COR-L47 (cell line): ENCODE data around the gene LMNB1.
A peak's percentile ranks its signal among the peaks of the same experiment; 100 is the strongest.
"Not testable (repeated sequence)": the region's sequence is repeated elsewhere in the genome, so short reads cannot be mapped to it uniquely, and the experiment has no call there.

Source experiments
- DNase-seq: peaks from one replicate; lab custom pipeline; 2025; lab: John Stamatoyannopoulos, UW

Gene LMNB1

DNA sequence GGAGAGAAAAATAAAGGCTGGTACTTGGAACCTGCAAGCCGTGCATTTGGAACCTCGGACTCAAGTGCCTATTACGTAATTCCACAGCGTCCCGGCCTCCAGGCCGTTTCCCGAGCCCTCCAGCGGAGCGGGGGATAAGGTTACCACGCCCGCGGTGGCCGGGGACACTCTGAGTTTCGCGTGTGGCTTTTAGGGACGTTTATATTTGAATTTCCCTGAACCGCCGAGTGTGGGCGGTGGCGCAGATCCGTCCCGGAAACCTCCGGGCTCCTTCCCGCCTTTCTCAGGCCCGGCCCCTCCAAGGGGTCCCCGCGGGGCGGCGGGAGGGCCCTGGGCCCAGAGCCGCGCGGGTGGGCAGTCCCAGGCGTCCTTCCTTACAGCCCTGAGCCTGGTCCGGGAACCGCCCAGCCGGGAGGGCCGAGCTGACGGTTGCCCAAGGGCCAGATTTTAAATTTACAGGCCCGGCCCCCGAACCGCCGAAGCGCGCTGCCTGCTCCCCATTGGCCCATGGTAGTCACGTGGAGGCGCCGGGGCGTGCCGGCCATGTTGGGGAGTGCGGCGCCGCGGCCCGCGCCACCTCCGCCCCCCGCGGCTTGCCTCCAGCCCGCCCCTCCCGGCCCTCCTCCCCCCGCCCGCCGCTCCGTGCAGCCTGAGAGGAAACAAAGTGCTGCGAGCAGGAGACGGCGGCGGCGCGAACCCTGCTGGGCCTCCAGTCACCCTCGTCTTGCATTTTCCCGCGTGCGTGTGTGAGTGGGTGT is at the start of gene LMNB1:
Gene LMNB1 (plus strand): TSS at position 638 of the 758 bp plus-strand sequence. CDS start 373 bp downstream, outside the sequence.
- DNase-seq = peak; percentile 97

DNA sequence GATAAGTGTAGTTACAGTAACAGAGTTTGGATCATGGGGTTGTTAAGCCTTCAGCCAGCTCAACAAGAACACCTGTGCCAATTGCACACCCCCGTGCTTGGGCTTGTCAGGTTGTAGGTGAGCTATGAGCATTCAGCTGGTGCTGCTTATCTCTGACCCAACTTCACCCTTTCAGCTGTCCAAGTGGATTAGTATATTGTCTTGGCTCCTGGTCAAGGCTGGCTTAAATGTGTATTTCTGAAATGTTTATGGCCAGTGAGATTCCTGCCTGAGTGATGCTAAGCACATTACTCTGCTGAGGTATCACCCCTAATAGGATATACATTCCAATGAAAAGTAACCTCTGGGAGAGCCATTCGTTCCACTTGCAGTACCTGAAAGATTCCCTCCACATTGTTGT is 44.2 kb upstream of the LMNB1 start:
- DNase-seq = no peak

GRCh38 chr5:126734573-126734972 is 42.4 kb upstream of the LMNB1 start:
- not testable (repeated sequence) for DNase-seq

- DNase-seq = no peak
Measured at GRCh38 chr5:126736141-126736540, 40.8 kb upstream of the LMNB1 start.

DNA sequence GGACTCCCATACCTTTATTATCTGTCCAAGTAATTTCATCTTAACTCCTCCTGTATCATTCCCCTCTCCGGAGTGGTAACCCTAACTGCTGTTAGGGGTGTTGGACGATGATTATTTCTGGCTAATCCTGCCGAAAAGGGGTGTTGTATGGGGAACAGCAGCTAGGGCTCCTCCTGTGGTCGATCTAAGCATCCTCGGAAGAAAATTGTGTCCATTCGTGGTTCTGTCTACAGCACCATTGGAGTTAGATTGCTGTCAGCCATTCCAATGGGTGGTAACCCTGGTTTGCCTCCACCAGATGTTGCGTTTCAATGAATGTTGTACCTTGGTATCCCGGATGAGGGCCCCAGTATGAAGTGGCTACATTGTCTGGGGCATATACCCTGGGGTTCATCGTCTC is 35.6 kb upstream of the LMNB1 start:
- no peak for DNase-seq

- DNase-seq = no peak
Measured at GRCh38 chr5:126742425-126742824, 34.5 kb upstream of the LMNB1 start.

GRCh38 chr5:126744836-126745235 is 32.1 kb upstream of the LMNB1 start:
- no peak for DNase-seq

DNA sequence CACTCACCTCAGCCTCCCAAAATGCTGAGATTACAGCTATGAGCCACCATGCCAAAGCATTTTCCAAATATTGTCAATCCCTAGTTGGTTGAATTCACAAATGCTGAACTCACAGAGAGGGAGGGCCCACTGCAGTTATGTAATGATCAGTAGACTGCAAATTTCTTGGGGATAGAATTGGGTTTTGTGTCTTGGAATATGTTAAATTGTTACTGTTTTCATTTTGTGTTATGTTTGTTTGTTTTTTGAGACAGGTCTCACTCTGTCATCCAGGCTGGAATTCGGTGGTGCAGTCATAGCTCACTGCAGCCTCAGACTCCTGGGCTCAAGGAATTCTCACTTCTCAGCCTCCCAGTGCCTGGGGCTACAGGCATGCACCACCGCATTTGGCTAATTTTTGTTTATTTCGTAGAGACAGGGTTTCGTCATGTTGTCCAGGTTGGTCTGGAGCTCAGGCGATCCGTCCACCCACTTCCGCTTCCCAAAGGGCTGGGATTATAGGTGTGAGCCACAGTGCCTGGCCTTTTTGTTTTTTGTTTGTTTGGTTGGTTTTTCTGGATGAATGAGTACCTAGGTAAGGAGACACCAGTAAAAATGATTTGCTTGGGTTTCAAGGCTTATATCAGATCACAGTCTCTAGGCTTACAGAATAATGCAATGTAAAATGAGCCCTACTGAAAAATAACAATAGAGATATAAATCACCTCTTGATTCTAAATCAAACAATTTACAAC is 31.5 kb upstream of the LMNB1 start:
- DNase-seq = peak; percentile 32

GRCh38 chr5:126746290-126746689 is 30.6 kb upstream of the LMNB1 start:
- DNase-seq = no peak

GRCh38 chr5:126752081-126752785 is 24.7 kb upstream of the LMNB1 start:
- no peak for DNase-seq

GRCh38 chr5:126753227-126753626 is 23.7 kb upstream of the LMNB1 start:
- no peak for DNase-seq

DNA sequence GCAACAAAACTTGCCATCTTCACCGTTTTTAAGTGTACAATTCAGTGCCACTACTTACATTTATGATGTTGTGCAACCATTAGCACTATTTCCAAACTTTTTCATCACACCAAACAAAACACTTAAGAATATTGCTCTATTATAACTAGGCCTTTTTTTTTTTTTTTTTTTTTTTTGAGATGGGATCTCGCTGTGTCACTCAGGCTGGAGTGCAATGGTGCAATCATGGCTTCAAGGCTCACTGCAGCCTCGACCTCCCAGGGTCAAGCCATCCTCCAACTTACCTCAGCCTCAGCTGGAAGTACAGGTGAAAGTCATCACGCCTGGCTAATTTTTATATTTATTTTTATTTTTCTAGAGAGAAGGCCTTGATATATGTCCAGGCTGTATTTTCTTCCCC is 22.3 kb upstream of the LMNB1 start:
- DNase-seq = no peak

DNA sequence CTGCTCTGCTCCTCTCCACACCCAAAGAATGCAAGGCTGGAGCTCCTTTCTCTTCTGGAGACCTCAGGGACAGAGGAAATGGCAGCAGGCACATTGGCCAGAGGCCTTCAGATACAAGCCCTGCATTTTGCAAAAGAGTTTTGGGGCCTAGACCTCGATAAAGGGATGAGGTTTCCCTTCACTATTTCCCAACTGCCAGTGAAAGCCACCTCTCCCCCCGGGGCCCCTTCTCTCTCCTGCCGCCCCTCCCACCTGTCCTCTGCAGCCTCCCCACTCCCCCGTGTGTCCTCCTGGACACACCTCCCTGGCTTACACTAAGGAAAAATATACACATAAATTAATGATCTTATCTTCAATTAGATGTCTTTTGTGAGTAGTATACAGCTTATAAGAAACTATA is 21.3 kb upstream of the LMNB1 start:
- no peak for DNase-seq

DNA sequence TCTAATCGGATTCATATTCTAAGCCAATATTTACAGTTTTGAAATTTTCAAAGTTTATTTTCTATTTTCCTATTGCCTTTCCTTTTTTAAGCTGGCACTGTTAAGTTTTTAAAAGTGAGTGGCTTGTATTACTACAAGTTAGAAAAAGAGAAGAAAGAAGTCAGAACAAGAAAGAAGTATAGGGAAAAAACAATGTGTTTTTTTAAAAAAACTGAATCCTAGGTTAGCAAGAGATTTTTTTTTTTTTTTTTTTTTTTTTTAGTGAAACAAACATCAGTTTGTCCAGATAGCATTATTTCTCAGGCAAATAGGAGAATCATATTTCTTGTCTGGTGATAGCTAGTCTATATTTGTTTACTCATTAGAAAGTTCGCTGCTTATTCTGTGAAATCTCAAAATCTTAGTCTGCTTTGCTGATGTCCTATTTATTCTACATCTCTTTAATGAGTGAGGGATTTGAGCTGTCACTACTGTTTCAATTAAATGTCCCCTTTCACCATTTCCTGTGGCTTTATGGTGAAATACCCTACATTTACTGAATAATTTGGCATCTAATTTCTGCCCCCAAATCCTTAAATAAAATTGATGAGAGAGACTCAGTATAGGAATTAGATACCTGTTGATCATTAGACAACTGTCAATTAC is 19.1 kb upstream of the LMNB1 start:
- no peak for DNase-seq

GRCh38 chr5:126763371-126763770 is 13.6 kb upstream of the LMNB1 start:
- no peak for DNase-seq

DNA sequence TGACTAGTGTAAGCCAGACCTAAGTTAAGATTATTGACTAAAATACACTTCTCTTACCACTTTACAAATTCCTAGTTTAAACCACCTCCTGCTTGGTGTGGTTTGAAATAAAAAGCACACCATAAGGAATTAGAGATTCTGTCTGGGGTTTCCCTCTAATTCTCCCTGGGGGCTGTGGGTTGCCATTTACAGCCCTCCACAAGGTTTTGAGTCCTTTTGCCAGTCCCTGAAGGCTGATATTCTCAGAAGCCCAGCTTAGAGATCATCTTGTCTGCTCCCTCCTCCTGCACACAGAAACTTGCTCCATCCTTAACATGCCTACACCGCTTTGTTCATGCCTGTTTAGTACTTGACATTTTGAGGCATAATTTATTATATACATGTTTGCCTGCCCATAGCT is 7.2 kb upstream of the LMNB1 start:
- DNase-seq = no peak

DNA sequence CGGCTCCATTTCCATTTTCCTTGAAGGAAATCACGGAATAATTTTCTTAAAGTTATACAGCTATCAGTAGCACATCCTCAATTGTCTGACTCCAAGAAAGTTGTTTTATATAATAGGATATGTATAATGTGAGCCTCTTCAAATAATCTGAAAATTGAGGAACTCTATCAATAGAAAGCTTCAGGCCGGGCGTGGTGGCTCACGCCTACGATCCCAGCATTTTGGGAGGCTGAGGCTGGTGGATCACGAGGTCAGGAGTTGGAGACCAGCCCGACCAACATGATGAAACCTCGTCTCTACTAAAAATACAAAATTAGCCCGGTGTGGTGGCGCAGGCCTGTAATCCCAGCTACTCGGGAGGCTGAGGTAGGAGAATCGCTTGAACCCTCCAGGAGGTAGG is 3.4 kb upstream of the LMNB1 start:
- DNase-seq = not testable (repeated sequence)

DNA sequence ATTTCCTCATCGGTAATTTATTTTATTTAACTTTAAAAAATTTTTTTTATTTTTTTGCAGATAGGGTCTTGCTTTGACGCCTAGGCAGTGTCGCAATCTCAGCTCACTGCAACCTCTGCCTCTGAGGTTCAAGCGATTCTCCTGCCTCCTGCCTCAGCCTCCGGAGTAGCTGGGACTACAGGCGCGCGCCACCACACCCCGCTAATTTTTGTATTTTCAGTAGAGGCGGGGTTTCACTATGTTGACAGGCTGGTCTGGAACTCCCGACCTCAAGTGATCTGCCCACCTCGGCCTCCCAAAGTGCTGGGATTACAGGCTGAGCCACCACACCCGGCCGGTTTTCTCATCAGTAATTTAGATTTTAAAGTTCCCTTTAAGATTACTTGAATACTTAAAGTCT is 2.3 kb upstream of the LMNB1 start:
- not testable (repeated sequence) for DNase-seq

GRCh38 chr5:126777257-126777974 is 480 bp downstream of the LMNB1 start:
- peak; percentile 39 for DNase-seq

DNA sequence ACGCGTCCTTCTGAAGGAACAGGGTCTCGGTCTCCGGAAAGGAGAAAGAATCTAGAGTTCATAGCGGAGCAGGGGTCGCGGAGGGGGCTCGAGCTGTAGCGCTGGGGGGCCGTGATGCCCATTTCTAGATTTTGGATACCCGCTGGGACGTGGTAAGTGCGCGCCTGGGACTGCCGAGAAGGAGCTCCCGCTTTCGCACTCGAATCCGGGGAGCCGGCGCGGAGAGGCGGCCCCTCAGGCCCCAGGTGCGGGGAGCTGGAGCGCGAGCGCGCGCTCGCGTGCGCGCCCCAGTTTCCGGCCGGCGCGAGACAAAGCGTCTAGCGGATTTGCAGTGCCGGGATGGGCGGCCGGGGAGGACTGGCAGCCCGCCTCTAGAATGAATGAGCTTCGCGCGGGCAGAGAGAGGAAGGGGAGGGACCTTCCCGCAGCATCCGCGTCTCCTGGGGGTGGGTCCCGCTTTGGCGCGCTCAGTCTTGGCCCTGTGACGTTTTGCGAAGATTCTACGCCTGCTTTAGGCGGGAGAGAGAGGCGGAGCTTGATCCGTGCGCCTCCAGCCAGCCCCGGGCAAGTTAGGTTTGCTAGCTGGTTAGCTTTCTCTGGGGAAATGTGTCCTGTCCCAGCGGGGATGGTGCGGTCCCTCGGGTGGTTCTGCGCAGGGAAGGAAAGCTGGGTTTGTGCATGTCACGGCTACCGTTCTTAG is 1.2 kb downstream of the LMNB1 start:
- DNase-seq = peak; percentile 96
